Omental fat pad (tissue), 4 donors: ENCODE data around the gene RNGTT. TPM values are rescaled to one million over a fixed set of nuclear protein-coding genes. Genes with fewer than 3 reads are reported as not detected.
"Not testable (repeated sequence)": the region's sequence is repeated elsewhere in the genome, so short reads cannot be mapped to it uniquely, and the experiment has no call there.

Source experiments
- ATAC-seq: fragments of 150-250 bp; one replicate; pipeline ENCODE4 v1.9.1; 2016; ENCODE audit warnings: mild to moderate bottlenecking, moderate library complexity; ENCODE audit not compliant: low FRiP score
- DNase-seq: peaks from one replicate; pipeline ENCODE4 v3.0.0-alpha.2; 2019; ENCODE audit warnings: low spot score
- CTCF ChIP-seq, 3 donors: fragments of 450-650 bp; IDR thresholded peaks; one replicate each; pipeline ENCODE4 v1.5.1; 2016 to 2017; ENCODE audit warnings: antibody characterized with exemption in 3 of 3, mild to moderate bottlenecking in 3 of 3, moderate library complexity in 2 of 3
- total RNA-seq, 4 donors: library from RNA; depleted of rRNA; stranded (reverse); fragments of >200 nt; gene quantifications; one replicate each; pipeline ENCODE4 v1.1.0, GENCODE V29; 2016

RNGTT gene
- total RNA-seq, 4 donors from 2014 or later, result 12.6 to 21.7 (median 17.7) TPM

- DNase-seq (no peak), ATAC-seq (no peak)
- no peak for TF ChIP-seq CTCF (IDR thresholded peaks at IDR 0.05)
Measured at GRCh38 chr6:88835210-88835609, 128.2 kb downstream of the RNGTT start.

GRCh38 chr6:88833071-88833470 lies 130.3 kb downstream of the RNGTT start:
- not testable (repeated sequence) for ATAC-seq, DNase-seq

- ATAC-seq, DNase-seq: not testable (repeated sequence)
Measured at GRCh38 chr6:88827599-88827998, 135.8 kb downstream of the RNGTT start.

- no peak for TF ChIP-seq CTCF (IDR thresholded peaks at IDR 0.05)
- ATAC-seq (no peak), DNase-seq (no peak)
Measured at GRCh38 chr6:88825856-88826255, 137.6 kb downstream of the RNGTT start.

- ATAC-seq (no peak), DNase-seq (no peak)
- TF ChIP-seq CTCF (IDR thresholded peaks at IDR 0.05), result no peak
Measured at GRCh38 chr6:88823998-88824397, 139.4 kb downstream of the RNGTT start.

- ATAC-seq (no peak), DNase-seq (no peak)
- TF ChIP-seq CTCF (IDR thresholded peaks at IDR 0.05), result no peak
Measured at GRCh38 chr6:88815491-88815890, 147.9 kb downstream of the RNGTT start.

- no peak for TF ChIP-seq CTCF (IDR thresholded peaks at IDR 0.05)
- DNase-seq, result no peak
- no peak for ATAC-seq
Measured at GRCh38 chr6:88814909-88815308, 148.5 kb downstream of the RNGTT start.

- ATAC-seq (no peak), DNase-seq (no peak)
- TF ChIP-seq CTCF (IDR thresholded peaks at IDR 0.05), result no peak
Measured at GRCh38 chr6:88813045-88813444, 150.4 kb downstream of the RNGTT start.
